NCI-H1092 treated with DMSO at 0.1 percent for 48 hours (cell line): Measurements from ENCODE around the gene CASR.

Experiments
- DNase-seq: peaks from one replicate; lab custom pipeline; 2025; lab: John Stamatoyannopoulos, UW

The CASR gene

GRCh38 chr3:122215592-122216298, 32.3 kb downstream of the CASR start:
- DNase-seq: no peak

GRCh38 chr3:122217901-122218300, 34.4 kb downstream of the CASR start:
- no peak for DNase-seq

GRCh38 chr3:122219242-122219872, 35.9 kb downstream of the CASR start:
- DNase-seq: no peak

GRCh38 chr3:122227036-122227781, 43.7 kb downstream of the CASR start:
- DNase-seq: no peak

- DNase-seq: no peak
Measured at GRCh38 chr3:122230174-122230573, 46.7 kb downstream of the CASR start.

GRCh38 chr3:122231465-122232157, 48.1 kb downstream of the CASR start:
- DNase-seq: no peak

GRCh38 chr3:122232485-122232884, 49.0 kb downstream of the CASR start:
- no peak for DNase-seq

GRCh38 chr3:122233101-122233952, 49.9 kb downstream of the CASR start:
- no peak for DNase-seq

- DNase-seq: no peak
Measured at GRCh38 chr3:122234117-122234516, 50.6 kb downstream of the CASR start.

- no peak for DNase-seq
Measured at GRCh38 chr3:122235147-122235546, 51.7 kb downstream of the CASR start.

- DNase-seq: no peak
Measured at GRCh38 chr3:122239112-122239511, 55.6 kb downstream of the CASR start.

GRCh38 chr3:122245513-122246174, 62.2 kb downstream of the CASR start:
- DNase-seq: no peak

GRCh38 chr3:122246199-122246598, 62.7 kb downstream of the CASR start:
- DNase-seq: no peak

- DNase-seq: no peak
Measured at GRCh38 chr3:122247087-122247824, 63.8 kb downstream of the CASR start.

GRCh38 chr3:122247825-122248185, 64.3 kb downstream of the CASR start:
- peak; percentile 1 for DNase-seq

GRCh38 chr3:122251428-122251827, 68.0 kb downstream of the CASR start:
- no peak for DNase-seq

GRCh38 chr3:122253581-122253980, 70.1 kb downstream of the CASR start:
- no peak for DNase-seq

- no peak for DNase-seq
Measured at GRCh38 chr3:122255757-122256439, 72.4 kb downstream of the CASR start.

GRCh38 chr3:122257644-122258364, 74.3 kb downstream of the CASR start:
- no peak for DNase-seq
